GM23338 (cell line): ENCODE data around the gene CCNY. TPM values are rescaled to one million over a fixed set of nuclear protein-coding genes. Genes with fewer than 3 reads are reported as not detected.

Source experiments
- ATAC-seq: fragments of 200-7000 bp; cut with Tn5 transposase; 3 replicates; pipeline ENCODE4 v1.9.1; 2020
- DNase-seq: peaks from one replicate; pipeline ENCODE4 v3.0.0-alpha.2; 2015; ENCODE audit warnings: low spot score
- H2AFZ ChIP-seq: fragments of 200-600 bp; sonication (generic); 2 replicates; pipeline ENCODE4 v1.8.0; 2016; ENCODE audit warnings: antibody characterized with exemption, mild to moderate bottlenecking, moderate library complexity
- H3F3A ChIP-seq: fragments of 200-600 bp; sonication (generic); replicated peaks from 2 replicates; pipeline ENCODE4 v1.8.0; 2017; ENCODE audit warnings: antibody characterized with exemption, mixed run types, low read depth
- H3K27ac ChIP-seq: fragments of 200-600 bp; sonication (generic); 2 replicates; pipeline ENCODE4 v1.6.1; 2016; ENCODE audit warnings: low read depth
- H3K27me3 ChIP-seq: fragments of 200-600 bp; sonication (generic); 2 replicates; pipeline ENCODE4 v1.8.0; 2016; ENCODE audit warnings: mild to moderate bottlenecking, mixed run types, moderate library complexity; ENCODE audit not compliant: insufficient read depth
- H3K36me3 ChIP-seq: fragments of 200-600 bp; sonication (generic); 2 replicates; pipeline ENCODE4 v1.8.0; 2016; ENCODE audit warnings: mild to moderate bottlenecking; ENCODE audit not compliant: insufficient read depth
- H3K4me1 ChIP-seq: fragments of 200-600 bp; sonication (generic); 2 replicates; pipeline ENCODE4 v1.8.0; 2016; ENCODE audit warnings: mild to moderate bottlenecking, moderate library complexity; ENCODE audit not compliant: insufficient read depth
- H3K4me2 ChIP-seq: fragments of 200-600 bp; sonication (generic); 2 replicates; pipeline ENCODE4 v1.7.1; 2017; ENCODE audit warnings: mixed run types
- H3K4me3 ChIP-seq: fragments of 200-600 bp; sonication (generic); 2 replicates; pipeline ENCODE4 v1.6.1; 2016; ENCODE audit warnings: mixed run types
- H3K79me2 ChIP-seq: fragments of 200-600 bp; sonication (generic); replicated peaks from 2 replicates; pipeline ENCODE4 v1.8.0; 2017; ENCODE audit warnings: mild to moderate bottlenecking; ENCODE audit not compliant: insufficient read depth
- H3K9me2 ChIP-seq: fragments of 200-600 bp; sonication (generic); 2 replicates; pipeline ENCODE4 v1.8.0; 2017; ENCODE audit not compliant: insufficient read depth
- H4K20me1 ChIP-seq: fragments of 200-600 bp; sonication (generic); replicated peaks from 2 replicates; pipeline ENCODE4 v1.8.0; 2017; ENCODE audit warnings: mild to moderate bottlenecking; ENCODE audit not compliant: insufficient read depth
- H3K27ac Mint-ChIP-seq: 2 replicates; pipeline ENCODE4 v1.8.0; 2020; ENCODE audit warnings: inconsistent platforms, mild to moderate bottlenecking, moderate library complexity, mixed read lengths
- H3K27me3 Mint-ChIP-seq: 3 replicates; pipeline ENCODE4 v1.8.0; 2022; ENCODE audit warnings: low read depth, mild to moderate bottlenecking, moderate library complexity, mixed read lengths, inconsistent platforms; ENCODE audit not compliant: insufficient read depth, poor library complexity
- H3K36me3 Mint-ChIP-seq: 3 replicates; pipeline ENCODE4 v1.8.0; 2021; ENCODE audit warnings: low read depth, mild to moderate bottlenecking, inconsistent platforms, moderate library complexity, mixed read lengths
- H3K4me1 Mint-ChIP-seq: 3 replicates; pipeline ENCODE4 v1.8.0; 2020; ENCODE audit warnings: mild to moderate bottlenecking, inconsistent platforms, mixed read lengths
- H3K4me3 Mint-ChIP-seq: 3 replicates; pipeline ENCODE4 v1.8.0; 2021; ENCODE audit warnings: moderate library complexity, mild to moderate bottlenecking, inconsistent platforms, mixed read lengths
- H3K9me3 Mint-ChIP-seq: 3 replicates; pipeline ENCODE4 v1.8.0; 2020; ENCODE audit warnings: moderate library complexity, mild to moderate bottlenecking, inconsistent platforms, mixed read lengths
- EZH2 ChIP-seq: fragments of 200-600 bp; sonication (generic); IDR thresholded peaks from one replicate; pipeline ENCODE4 v1.8.0; 2017; ENCODE audit warnings: antibody characterized with exemption, mild to moderate bottlenecking, low read depth; ENCODE audit not compliant: unreplicated experiment
- EZH2phosphoT487 ChIP-seq: fragments of 200-600 bp; sonication (generic); IDR thresholded peaks from one replicate; pipeline ENCODE4 v1.8.1; 2018; ENCODE audit warnings: antibody characterized with exemption; ENCODE audit not compliant: unreplicated experiment
- JUNB ChIP-seq: IDR thresholded peaks from one replicate; pipeline ENCODE4 v1.6.1; 2016; ENCODE audit warnings: antibody characterized with exemption; ENCODE audit not compliant: unreplicated experiment
- POLR2AphosphoS5 ChIP-seq: IDR thresholded peaks from 2 replicates; pipeline ENCODE4 v1.6.1; 2016; ENCODE audit warnings: antibody characterized with exemption, low read depth
- STAT1 ChIP-seq: IDR thresholded peaks from one replicate; pipeline ENCODE4 v1.6.1; 2016; ENCODE audit warnings: antibody characterized with exemption; ENCODE audit not compliant: unreplicated experiment
- ZNF331 ChIP-seq: fragments of 250-450 bp; sonication (Bioruptor Pico); IDR thresholded peaks from 2 replicates; pipeline ENCODE4 v1.5.0; 2020; ENCODE audit warnings: low read depth, mild to moderate bottlenecking, moderate library complexity
- polyA plus RNA-seq: library from polyadenylated mRNA; unstranded; fragments of >200 nt; fragmentation: Nextera tagmentation; extraction: Ambion mirVana; gene quantifications from 2 replicates; pipeline ENCODE4 v1.2.1, GENCODE V29; 2016
- total RNA-seq: library from RNA; depleted of rRNA; stranded (reverse); fragments of >200 nt; shearing (Covaris generic); gene quantifications from 2 replicates; pipeline ENCODE4 v1.2.3, GENCODE V29; 2014
- TF ChIP-seq, protein P1 (sequence below): IDR thresholded peaks from 2 replicates; pipeline ENCODE4 v1.6.1; 2016; ENCODE audit warnings: antibody characterized with exemption
- TF ChIP-seq, protein P2 (sequence below): IDR thresholded peaks from one replicate; pipeline ENCODE4 v1.6.1; 2018; ENCODE audit warnings: antibody characterized with exemption; ENCODE audit not compliant: unreplicated experiment
- TF ChIP-seq, protein P3 (sequence below), 2 experiments: fragments of 200-600 bp in 1 of 2; sonication (generic) in 1 of 2; conservative IDR thresholded peaks; 2 replicates each; pipeline versions ENCODE4 v1.5.1 to v1.6.1; 2016 to 2017; ENCODE audit warnings: antibody characterized with exemption in 2 of 2, low read depth in 2 of 2, mild to moderate bottlenecking in 2 of 2, moderate library complexity in 1 of 2

CCNY gene
- total and polyA plus RNA-seq, 2 experiments from 2014 or later, result 14.2 to 29.0 TPM

DNA sequence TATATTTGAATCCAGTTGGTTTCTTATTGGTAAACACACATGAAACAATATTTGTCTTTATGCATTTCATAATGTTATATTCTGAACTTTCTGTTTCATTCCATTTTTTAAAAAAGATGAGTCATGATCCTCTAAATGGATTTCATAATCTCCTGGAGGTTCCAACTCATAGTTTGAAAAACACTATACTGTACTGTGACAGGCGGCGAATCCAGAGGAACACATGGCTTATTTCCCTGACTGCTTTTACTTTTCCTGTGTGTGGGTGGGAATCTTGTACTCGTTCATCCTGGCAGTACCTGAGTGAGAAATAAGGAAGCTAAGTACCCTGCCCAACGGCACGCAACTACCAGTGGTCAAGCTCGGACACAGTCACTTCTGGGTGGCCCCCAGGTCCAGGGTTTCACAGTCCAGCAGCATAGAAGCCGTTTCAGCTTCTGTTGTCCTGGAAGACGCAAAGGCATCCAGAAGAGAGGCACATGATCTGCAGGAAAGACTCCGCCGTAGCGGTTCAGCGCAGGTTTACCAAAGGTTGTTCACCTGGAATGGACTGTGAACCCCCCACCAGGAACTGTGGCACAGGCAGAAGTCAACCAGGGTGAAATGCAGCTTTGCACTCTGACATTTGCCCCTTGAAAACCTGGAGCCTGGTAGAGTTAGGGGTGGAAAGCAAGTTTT lies 117.7 kb downstream of the CCNY start:
- DNase-seq, result no peak
- Histone ChIP-seq H3K79me2 (peaks cover 92% of the 10 kb centered on the region), H3K36me3 (no peaks in the 10 kb centered on the region), H3K4me1 (peaks cover 14% of the 10 kb centered on the region), H2AFZ (no peak overlapping the region), H3K9me2 (no peaks in the 10 kb centered on the region), H4K20me1 (0 out of 2 replicates have a peak, but pooled peaks cover 4% of the 10 kb centered on the region), H3K4me3 (no peak overlapping the region), H3K27ac (no peak overlapping the region), H3F3A (no peaks in the 10 kb centered on the region), H3K27me3 (no peaks in the 10 kb centered on the region), H3K4me2 (no peak overlapping the region)
- Mint-ChIP-seq H3K27ac (no peak overlapping the region), H3K36me3 (no peaks in the 10 kb centered on the region), H3K9me3 (no peaks in the 10 kb centered on the region), H3K27me3 (no peaks in the 10 kb centered on the region), H3K4me3 (no peak overlapping the region), H3K4me1 (peaks cover 65% of the 10 kb centered on the region)
- TF ChIP-seq, protein P1, sequence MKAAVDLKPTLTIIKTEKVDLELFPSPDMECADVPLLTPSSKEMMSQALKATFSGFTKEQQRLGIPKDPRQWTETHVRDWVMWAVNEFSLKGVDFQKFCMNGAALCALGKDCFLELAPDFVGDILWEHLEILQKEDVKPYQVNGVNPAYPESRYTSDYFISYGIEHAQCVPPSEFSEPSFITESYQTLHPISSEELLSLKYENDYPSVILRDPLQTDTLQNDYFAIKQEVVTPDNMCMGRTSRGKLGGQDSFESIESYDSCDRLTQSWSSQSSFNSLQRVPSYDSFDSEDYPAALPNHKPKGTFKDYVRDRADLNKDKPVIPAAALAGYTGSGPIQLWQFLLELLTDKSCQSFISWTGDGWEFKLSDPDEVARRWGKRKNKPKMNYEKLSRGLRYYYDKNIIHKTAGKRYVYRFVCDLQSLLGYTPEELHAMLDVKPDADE, result no peak
- TF ChIP-seq, protein P2, sequence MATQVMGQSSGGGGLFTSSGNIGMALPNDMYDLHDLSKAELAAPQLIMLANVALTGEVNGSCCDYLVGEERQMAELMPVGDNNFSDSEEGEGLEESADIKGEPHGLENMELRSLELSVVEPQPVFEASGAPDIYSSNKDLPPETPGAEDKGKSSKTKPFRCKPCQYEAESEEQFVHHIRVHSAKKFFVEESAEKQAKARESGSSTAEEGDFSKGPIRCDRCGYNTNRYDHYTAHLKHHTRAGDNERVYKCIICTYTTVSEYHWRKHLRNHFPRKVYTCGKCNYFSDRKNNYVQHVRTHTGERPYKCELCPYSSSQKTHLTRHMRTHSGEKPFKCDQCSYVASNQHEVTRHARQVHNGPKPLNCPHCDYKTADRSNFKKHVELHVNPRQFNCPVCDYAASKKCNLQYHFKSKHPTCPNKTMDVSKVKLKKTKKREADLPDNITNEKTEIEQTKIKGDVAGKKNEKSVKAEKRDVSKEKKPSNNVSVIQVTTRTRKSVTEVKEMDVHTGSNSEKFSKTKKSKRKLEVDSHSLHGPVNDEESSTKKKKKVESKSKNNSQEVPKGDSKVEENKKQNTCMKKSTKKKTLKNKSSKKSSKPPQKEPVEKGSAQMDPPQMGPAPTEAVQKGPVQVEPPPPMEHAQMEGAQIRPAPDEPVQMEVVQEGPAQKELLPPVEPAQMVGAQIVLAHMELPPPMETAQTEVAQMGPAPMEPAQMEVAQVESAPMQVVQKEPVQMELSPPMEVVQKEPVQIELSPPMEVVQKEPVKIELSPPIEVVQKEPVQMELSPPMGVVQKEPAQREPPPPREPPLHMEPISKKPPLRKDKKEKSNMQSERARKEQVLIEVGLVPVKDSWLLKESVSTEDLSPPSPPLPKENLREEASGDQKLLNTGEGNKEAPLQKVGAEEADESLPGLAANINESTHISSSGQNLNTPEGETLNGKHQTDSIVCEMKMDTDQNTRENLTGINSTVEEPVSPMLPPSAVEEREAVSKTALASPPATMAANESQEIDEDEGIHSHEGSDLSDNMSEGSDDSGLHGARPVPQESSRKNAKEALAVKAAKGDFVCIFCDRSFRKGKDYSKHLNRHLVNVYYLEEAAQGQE, result no peak
- TF ChIP-seq JUNB (no peak), POLR2AphosphoS5 (no peak), ZNF331 (CRISPR knock-in tag) (no peak), STAT1 (no peak), EZH2 (no peak), EZH2phosphoT487 (no peak)
- TF ChIP-seq, protein P3, sequence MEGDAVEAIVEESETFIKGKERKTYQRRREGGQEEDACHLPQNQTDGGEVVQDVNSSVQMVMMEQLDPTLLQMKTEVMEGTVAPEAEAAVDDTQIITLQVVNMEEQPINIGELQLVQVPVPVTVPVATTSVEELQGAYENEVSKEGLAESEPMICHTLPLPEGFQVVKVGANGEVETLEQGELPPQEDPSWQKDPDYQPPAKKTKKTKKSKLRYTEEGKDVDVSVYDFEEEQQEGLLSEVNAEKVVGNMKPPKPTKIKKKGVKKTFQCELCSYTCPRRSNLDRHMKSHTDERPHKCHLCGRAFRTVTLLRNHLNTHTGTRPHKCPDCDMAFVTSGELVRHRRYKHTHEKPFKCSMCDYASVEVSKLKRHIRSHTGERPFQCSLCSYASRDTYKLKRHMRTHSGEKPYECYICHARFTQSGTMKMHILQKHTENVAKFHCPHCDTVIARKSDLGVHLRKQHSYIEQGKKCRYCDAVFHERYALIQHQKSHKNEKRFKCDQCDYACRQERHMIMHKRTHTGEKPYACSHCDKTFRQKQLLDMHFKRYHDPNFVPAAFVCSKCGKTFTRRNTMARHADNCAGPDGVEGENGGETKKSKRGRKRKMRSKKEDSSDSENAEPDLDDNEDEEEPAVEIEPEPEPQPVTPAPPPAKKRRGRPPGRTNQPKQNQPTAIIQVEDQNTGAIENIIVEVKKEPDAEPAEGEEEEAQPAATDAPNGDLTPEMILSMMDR (conservative IDR thresholded peaks at IDR 0.05; ENCODE audit: low read depth in 2 of 2), result no peak
- ATAC-seq, result no peak
